GM13976 (cell line): ENCODE data around the gene CTRL.

Source experiments
- DNase-seq: peaks from one replicate; pipeline ENCODE4 v3.0.0; 2012; ENCODE audit warnings: low spot score
- CTCF ChIP-seq: IDR thresholded peaks from 2 replicates; pipeline ENCODE4 v1.5.1; 2012; ENCODE audit warnings: borderline replicate concordance, mild to moderate bottlenecking; ENCODE audit not compliant: insufficient read depth; ENCODE audit errors: extremely low read depth, missing control alignments, control extremely low read depth
- in situ Hi-C: fragments of 300-500 bp; cut with MboI; formaldehyde crosslinking; loops from one replicate; pipeline ENCODE4 v1.12.0; 2022; ENCODE audit warnings: low sequenced_read_pairs, mixed read lengths, inconsistent platforms; ENCODE audit not compliant: unreplicated experiment

The CTRL gene

GRCh38 chr16:67924140-67924906 lies 7.3 kb downstream of the CTRL start:
- TF ChIP-seq CTCF, result no peak
- in situ Hi-C loops, result loop anchor here (10.0 kb wide), 1 partner anchor 250 kb away; no protein-coding TSS in a partner anchor
- DNase-seq, result no peak

- no peak for DNase-seq
- in situ Hi-C loops, result loop anchor here (10.0 kb wide), 1 partner anchor 249 kb away; no protein-coding TSS in a partner anchor
- TF ChIP-seq CTCF, result no peak
Observed at GRCh38 chr16:67923414-67924116, 8.1 kb downstream of the CTRL start.

GRCh38 chr16:67922740-67923139 lies 8.9 kb downstream of the CTRL start:
- in situ Hi-C loops, result loop anchor here (10.0 kb wide), 1 partner anchor 248 kb away; no protein-coding TSS in a partner anchor
- no peak for DNase-seq
- TF ChIP-seq CTCF, result no peak

- in situ Hi-C loops, result loop anchor here (10.0 kb wide), 1 partner anchor 247 kb away; no protein-coding TSS in a partner anchor
- TF ChIP-seq CTCF, result no peak
Observed at GRCh38 chr16:67922221-67922620, 9.4 kb downstream of the CTRL start.

GRCh38 chr16:67919622-67920221 lies 11.9 kb downstream of the CTRL start:
- in situ Hi-C loops, result loop anchor here (10.0 kb wide), 1 partner anchor 245 kb away; no protein-coding TSS in a partner anchor
- DNase-seq, result no peak

More at GRCh38 chr16:67922221-67922620, 9.4 kb downstream of the CTRL start:
- DNase-seq, result no peak

GRCh38 chr16:67917852-67918236 lies 13.8 kb downstream of the CTRL start:
- TF ChIP-seq CTCF, result no peak
- in situ Hi-C loops, result no loop called here
- no peak for DNase-seq

More at GRCh38 chr16:67919622-67920221, 11.9 kb downstream of the CTRL start:
- no peak for TF ChIP-seq CTCF
